Right lobe of liver (tissue), 4 donors: ENCODE measurements around the gene CDH23.

Source experiments
- POLR2A ChIP-seq: fragments of 450-650 bp; IDR thresholded peaks from one replicate; pipeline ENCODE4 v1.6.1; 2017; ENCODE audit warnings: antibody characterized with exemption, mild to moderate bottlenecking
- TF ChIP-seq, protein P1 (sequence below), 4 donors: fragments of 200-600 bp in 3 of 4; fragments of 450-650 bp in 1 of 4; IDR thresholded peaks; one replicate each; pipeline versions ENCODE4 v1.5.1 to v1.8.0; 2016 to 2022; ENCODE audit warnings: antibody characterized with exemption in 4 of 4, mild to moderate bottlenecking in 2 of 4
- donor health status: DM: no; HTN: no; CAD: no.
- donor health status: DM: no; HTN: no; CAD: no.
- donor health status: DM: no; HTN: yes; CAD: no.

- TF ChIP-seq, protein P1, sequence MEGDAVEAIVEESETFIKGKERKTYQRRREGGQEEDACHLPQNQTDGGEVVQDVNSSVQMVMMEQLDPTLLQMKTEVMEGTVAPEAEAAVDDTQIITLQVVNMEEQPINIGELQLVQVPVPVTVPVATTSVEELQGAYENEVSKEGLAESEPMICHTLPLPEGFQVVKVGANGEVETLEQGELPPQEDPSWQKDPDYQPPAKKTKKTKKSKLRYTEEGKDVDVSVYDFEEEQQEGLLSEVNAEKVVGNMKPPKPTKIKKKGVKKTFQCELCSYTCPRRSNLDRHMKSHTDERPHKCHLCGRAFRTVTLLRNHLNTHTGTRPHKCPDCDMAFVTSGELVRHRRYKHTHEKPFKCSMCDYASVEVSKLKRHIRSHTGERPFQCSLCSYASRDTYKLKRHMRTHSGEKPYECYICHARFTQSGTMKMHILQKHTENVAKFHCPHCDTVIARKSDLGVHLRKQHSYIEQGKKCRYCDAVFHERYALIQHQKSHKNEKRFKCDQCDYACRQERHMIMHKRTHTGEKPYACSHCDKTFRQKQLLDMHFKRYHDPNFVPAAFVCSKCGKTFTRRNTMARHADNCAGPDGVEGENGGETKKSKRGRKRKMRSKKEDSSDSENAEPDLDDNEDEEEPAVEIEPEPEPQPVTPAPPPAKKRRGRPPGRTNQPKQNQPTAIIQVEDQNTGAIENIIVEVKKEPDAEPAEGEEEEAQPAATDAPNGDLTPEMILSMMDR (IDR thresholded peaks at IDR 0.05) = no peak
- no peak for TF ChIP-seq POLR2A
These were observed 31.4 kb upstream of the CDH23 start for GRCh38 chr10:71365366-71365765.
